ENCODE data around the gene SLC24A3. TPM values are rescaled to one million over a fixed set of nuclear protein-coding genes. Genes with fewer than 3 reads are reported as not detected.
"Not testable (repeated sequence)": the region's sequence is repeated elsewhere in the genome, so short reads cannot be mapped to it uniquely, and the experiment has no call there.

SLC24A3 gene
- total RNA-seq, 3 donors from 2014 or later: 4.9 to 12.3 (median 5.9) TPM

GRCh38 chr20:19750101-19750606 is 537.7 kb downstream of the SLC24A3 start:
- no peak for TF ChIP-seq POLR2AphosphoS5 (IDR thresholded peaks at IDR 0.05)
- no peak for TF ChIP-seq POLR2A (IDR thresholded peaks at IDR 0.05)
- TF ChIP-seq CTCF (IDR thresholded peaks at IDR 0.05): no peak
- peak overlapping the region in 1 of 2 donors; percentile 56 for H3K27ac ChIP-seq
- no peak for DNase-seq (ENCODE audit: low spot score in 2 of 2)
- no peaks in the 10 kb centered on the region for H3K4me1 ChIP-seq
- H3K9me3 ChIP-seq: no peaks in the 10 kb centered on the region
- H3K27me3 ChIP-seq: no peaks in the 10 kb centered on the region
- no peak overlapping the region for H3K4me3 ChIP-seq
- H3K36me3 ChIP-seq: no peaks in the 10 kb centered on the region
- intact Hi-C loops (cut with DNase I; ENCODE audit: low total_unique reads): no loop called here

- intact Hi-C loops (cut with DNase I; ENCODE audit: low total_unique reads): no loop called here
- DNase-seq (ENCODE audit: low spot score in 2 of 2): no peak
Measured at GRCh38 chr20:19750907-19751636, 538.6 kb downstream of the SLC24A3 start.

GRCh38 chr20:19754201-19754600 is 541.8 kb downstream of the SLC24A3 start:
- H3K36me3 ChIP-seq; DNase-seq (ENCODE audit: low spot score in 2 of 2); H3K4me3 ChIP-seq; H3K27me3 ChIP-seq; intact Hi-C loops (cut with DNase I; ENCODE audit: low total_unique reads); H3K27ac ChIP-seq; H3K9me3 ChIP-seq; H3K4me1 ChIP-seq: not testable (repeated sequence)

More at GRCh38 chr20:19750907-19751636, 538.6 kb downstream of the SLC24A3 start:
- Histone ChIP-seq H3K27me3 (no peaks in the 10 kb centered on the region), H3K9me3 (no peaks in the 10 kb centered on the region), H3K36me3 (no peaks in the 10 kb centered on the region), H3K27ac (peak overlapping the region; percentile 55 to 56), H3K4me3 (no peak overlapping the region), H3K4me1 (no peaks in the 10 kb centered on the region)
- TF ChIP-seq POLR2A (IDR thresholded peaks at IDR 0.05) (no peak), POLR2AphosphoS5 (IDR thresholded peaks at IDR 0.05) (no peak), CTCF (IDR thresholded peaks at IDR 0.05) (no peak)

- TF ChIP-seq POLR2A (IDR thresholded peaks at IDR 0.05): no peak
- no peak for TF ChIP-seq CTCF (IDR thresholded peaks at IDR 0.05)
- no peak for TF ChIP-seq POLR2AphosphoS5 (IDR thresholded peaks at IDR 0.05)
- intact Hi-C loops (cut with DNase I; ENCODE audit: low total_unique reads): loop anchor here (1.0 kb wide), 1 partner anchor 28 kb away; no protein-coding TSS in a partner anchor
- Histone ChIP-seq H3K9me3 (no peaks in the 10 kb centered on the region), H3K4me1 (peaks cover 3 to 8% of the 10 kb centered on the region in 2 donors), H3K4me3 (peak overlapping the region; percentile 66 to 94 (median 81)), H3K27ac (peak overlapping the region; percentile 92 to 96), H3K36me3 (no peaks in the 10 kb centered on the region), H3K27me3 (no peaks in the 10 kb centered on the region)
- DNase-seq (ENCODE audit: low spot score in 2 of 2): no peak
Measured at GRCh38 chr20:19756761-19757486, 544.5 kb downstream of the SLC24A3 start.

GRCh38 chr20:19757487-19758132 is 545.2 kb downstream of the SLC24A3 start:
- Histone ChIP-seq H3K27ac (peak overlapping the region; percentile 92 to 96), H3K4me3 (peak overlapping the region; percentile 66 to 94 (median 81)), H3K27me3 (no peaks in the 10 kb centered on the region), H3K9me3 (no peaks in the 10 kb centered on the region), H3K4me1 (peaks cover 3 to 8% of the 10 kb centered on the region in 2 donors), H3K36me3 (no peaks in the 10 kb centered on the region)
- TF ChIP-seq POLR2A (IDR thresholded peaks at IDR 0.05): peak; percentile 30
- no peak for TF ChIP-seq CTCF (IDR thresholded peaks at IDR 0.05)
- TF ChIP-seq POLR2AphosphoS5 (IDR thresholded peaks at IDR 0.05): peak in 2 of 3 donors; percentile 7 to 59
- DNase-seq (ENCODE audit: low spot score in 2 of 2): peak; percentile 89 to 94
- intact Hi-C loops (cut with DNase I; ENCODE audit: low total_unique reads): loop anchor here (1.0 kb wide), 1 partner anchor 28 kb away; no protein-coding TSS in a partner anchor

All from breast epithelium (tissue), 4 donors.